Activated T-cell treated with anti-CD3 and anti-CD28 coated beads, Interleukin-2, amount 50 U/mL, for 48 hours (primary cell): ENCODE data around the gene KIF20A.
A peak's percentile ranks its signal among the peaks of the same experiment; 100 is the strongest.
"Not testable (repeated sequence)": the region's sequence is repeated elsewhere in the genome, so short reads cannot be mapped to it uniquely, and the experiment has no call there.

ENCODE experiments used
- DNase-seq, 2 experiments: peaks; one replicate each; pipeline ENCODE4 v3.0.0-alpha.2; 2020

The KIF20A gene

DNA sequence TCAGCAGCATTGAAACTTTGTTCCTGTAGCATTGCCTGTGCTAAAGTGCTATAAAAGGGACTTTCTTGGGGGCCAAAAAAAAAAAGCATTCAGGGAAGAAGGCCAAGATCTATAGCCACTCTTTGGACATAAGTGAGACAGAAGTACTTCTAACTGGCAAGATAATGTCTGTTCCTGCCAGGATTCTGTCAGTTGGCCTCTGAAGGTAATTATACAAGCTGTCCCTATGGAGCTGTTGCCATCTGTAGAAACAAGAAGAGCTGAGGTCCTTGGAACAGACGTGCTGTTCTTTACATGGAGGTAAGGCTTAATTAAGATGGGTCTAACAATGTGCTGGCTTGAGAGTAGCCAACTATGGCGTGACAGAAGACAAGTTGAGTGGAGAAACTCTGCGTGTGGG lies 9.7 kb downstream of the KIF20A start:
- DNase-seq: no peak

DNA sequence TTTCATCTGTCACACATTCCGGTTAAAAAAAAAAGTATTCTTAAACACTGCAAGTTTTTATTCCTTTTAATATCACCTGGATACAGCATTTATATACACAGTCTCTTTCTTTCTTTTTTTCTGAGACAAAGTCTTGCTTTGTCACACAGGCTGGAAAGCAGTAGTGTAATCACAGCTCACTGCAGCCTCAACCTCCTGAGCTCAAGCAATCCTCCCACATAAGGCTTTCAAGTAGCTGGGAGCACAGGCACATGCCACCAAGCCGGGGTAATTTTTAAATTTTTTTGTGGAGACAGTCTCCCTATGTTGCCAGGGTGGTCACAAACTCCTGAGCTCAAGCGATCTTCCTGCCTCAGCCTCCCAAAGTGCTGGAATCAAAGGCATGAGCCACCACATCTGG lies 13.9 kb downstream of the KIF20A start:
- no peak for DNase-seq

DNA sequence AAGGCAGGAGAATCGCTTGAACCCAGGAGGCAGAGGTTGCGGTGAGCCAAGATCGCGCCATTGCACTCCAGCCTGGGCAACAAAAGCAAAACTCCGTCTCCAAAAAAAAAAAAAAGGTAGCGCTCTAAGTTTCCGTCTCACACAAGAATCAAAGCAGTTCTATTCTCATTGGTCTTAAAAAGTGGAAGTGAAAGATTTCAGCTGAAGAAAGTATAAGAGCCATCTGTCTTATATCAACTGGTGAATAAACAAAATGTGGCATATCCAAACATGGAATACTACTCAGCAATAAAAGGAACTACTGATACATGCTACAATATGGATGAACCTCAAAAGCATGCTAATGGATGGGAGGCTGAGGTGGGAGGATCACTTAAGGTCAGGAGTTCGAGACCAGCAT lies 14.9 kb downstream of the KIF20A start:
- not testable (repeated sequence) for DNase-seq

DNA sequence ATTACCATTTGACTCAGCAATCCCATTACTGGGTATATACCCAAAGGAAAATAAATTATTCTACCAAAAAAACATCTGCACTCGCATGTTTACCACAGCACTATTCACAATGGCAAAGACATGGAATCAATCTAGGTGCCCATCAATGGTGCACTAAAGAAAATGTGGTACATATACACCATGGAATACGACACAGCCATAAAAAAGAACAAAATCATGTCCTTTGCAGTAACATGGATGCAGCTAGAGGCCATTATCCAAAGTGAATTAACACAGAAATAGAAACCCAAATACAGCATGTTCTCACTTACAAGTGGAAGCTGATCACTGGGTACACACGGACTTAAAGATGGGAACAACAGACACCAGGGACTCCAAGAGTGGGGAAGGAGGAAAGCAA lies 32.1 kb downstream of the KIF20A start:
- DNase-seq: no peak

DNA sequence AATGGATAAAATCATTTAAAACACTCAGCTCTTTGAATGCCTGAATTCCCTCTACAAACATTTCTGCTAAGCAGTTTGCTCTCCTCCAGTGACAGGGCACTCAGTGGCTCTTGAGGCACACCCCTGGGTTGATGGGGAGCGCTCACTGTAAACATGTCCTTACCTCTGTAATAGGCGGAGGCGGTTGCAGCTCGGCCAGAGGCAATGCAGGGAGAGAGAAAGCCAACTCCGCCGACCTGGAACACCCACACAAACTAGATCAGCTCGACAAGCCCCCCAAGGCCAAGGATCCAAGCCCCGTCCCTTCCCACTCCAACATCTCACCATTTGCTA lies 33.9 kb downstream of the KIF20A start:
- DNase-seq: no peak

DNA sequence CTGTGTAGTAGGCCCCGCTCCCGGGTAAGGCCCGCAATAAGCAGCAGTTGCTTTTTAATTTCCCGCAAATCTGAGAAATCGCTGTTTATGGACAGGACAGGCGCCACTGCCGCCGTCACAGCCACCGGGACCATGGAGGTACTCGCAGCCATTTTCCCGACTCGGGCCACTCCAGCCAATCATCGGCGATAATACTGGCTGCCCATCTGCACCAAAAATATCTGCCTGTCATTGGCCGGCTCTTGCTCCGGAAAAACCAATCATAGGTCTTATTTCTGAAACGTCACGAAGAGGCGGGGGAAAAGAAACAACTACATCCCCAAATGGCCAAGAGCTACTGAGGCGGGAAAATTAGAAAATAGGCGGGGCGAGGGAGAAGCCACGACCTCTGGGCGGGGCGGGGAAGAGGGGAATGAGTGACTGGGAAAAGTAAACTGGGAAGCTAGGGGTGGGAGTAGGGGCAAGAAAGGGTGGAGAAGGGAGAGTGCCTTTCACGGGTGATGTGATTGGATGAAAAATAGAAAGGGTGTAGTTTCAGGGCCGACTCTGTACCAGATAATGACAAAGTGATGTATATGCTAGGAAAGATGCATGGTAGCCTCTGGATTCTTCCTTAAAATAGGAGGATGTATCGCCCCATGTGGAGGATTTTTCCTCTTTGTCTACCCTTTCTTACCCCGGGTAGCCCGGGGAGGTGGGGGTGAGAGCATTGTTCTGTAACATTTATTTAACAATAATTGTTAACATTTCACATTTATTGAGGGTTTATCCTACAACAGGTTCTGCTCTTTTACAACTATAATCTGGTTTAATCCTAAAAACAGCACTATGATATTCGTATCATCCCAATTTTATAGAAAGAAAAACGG lies 34.5 kb downstream of the KIF20A start, which contains the start of gene CDC23:
TSS of gene CDC23 (minus strand) at position 163 of the 869 bp plus-strand sequence. CDS start at position 152, 11 bp downstream.
- DNase-seq: peak; percentile 88 to 90

DNA sequence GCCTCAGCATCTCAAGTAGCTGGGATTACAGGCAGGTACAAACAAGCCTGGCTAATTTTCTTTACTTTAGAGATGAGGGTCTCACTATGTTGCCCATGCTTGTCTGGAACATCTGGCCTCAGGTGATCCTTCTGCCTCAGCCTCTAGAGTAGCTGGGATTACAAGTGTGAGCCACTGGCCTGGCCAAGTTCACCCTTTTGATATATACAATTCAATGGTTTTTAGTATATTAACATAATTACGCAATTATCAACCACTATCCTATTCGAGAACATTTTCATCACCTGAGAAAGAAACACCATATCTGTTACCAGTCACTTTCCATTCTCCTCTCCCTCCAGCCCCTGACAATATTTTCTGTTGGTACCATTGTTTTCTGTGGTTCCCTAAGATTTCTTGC lies 37.9 kb downstream of the KIF20A start:
- no peak for DNase-seq

DNA sequence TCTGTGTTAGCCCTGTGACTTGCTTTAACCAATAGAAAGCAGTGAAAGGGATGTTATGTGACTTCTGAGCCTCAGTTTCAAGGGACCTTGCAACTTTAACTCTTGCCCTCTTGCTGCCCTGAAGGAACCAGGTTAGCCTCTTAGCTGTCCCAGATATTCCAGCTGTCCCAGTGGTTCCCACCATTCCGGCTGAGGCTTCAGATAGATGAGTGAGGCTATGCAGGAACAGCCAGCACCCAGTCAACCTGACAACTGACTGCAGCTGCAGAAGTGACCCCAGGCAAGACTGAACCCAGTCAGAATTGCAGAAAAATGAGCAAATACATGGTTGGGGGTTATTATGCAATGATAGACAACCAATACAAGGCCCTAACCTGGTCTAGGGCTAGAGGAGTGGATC lies 44.6 kb downstream of the KIF20A start:
- no peak for DNase-seq

DNA sequence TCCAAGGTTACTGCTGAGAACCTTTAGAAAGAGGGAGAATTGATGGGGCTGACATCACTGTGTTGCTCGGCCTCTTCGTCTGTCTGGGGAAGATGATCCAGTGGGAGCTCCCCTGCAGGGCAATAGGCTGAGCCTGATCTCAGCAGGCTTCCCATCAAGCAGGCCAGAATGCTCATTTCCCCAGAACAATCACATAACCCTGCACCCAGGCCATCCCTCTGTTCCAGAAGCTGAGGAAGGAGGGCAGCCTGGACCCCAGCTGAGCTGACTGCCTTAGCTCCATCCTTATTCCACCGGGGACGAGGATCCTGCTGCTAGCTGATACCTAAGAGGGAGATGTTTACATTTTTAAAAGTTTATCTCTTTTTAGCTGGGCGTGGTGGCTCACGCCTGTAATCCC lies 45.8 kb downstream of the KIF20A start:
- DNase-seq: no peak

DNA sequence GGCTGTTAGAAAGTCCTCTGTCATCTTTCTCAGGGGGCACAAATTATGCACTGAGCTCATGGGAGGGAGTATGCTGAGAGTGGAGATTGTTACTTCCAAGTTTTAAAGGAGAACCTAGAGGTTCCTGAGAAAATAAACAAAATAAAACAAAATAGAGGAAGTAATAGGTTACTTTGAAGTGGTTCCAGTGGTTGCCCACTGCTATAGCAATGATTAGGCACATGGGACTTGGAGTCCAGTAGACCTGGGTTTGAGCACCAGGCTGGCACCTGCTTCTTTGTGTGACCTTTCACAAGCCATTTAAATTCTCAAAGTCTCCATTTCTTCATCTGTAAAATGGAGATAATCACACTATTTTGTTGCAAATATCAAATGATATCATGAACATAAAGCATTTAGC lies 48.0 kb downstream of the KIF20A start:
- no peak for DNase-seq

DNA sequence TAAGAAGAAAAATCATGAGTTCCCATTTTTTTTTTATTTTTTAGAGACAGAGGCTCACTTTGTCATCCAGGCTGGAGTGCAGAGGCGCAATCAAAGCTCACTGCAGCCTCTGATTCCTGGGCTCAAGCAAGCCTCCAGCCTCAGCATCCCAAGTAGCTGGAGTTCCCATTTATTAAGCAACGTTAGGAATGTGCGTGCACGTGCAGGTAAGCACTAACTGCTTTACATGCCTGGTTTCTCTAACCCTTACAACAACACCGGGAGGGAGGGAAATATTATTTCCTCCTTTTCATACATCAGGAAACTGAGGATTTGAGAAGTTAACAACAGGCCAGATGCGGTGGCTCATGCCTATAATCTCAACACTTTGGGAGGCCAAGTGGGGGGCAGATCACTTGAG lies 50.5 kb downstream of the KIF20A start:
- DNase-seq: no peak

DNA sequence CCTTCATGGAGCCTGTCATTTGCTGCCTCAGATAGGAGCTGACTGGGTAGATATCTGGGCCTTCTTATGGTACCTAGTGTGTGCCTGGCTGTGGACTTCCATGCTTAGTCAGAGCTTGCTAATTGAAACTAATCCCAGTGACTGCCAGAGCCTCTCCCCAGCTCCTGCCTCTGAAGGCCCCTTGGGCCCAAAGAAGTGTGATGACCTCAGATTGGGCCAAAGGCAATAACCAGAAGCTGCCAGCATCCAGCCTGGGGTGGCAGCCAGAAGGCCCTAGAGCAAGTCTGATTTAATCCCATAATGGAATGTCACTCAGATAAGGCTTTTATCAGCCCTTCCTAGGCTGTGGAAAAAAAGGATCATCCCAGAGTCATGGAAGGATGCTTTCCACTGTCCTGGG lies 51.3 kb downstream of the KIF20A start:
- no peak for DNase-seq

DNA sequence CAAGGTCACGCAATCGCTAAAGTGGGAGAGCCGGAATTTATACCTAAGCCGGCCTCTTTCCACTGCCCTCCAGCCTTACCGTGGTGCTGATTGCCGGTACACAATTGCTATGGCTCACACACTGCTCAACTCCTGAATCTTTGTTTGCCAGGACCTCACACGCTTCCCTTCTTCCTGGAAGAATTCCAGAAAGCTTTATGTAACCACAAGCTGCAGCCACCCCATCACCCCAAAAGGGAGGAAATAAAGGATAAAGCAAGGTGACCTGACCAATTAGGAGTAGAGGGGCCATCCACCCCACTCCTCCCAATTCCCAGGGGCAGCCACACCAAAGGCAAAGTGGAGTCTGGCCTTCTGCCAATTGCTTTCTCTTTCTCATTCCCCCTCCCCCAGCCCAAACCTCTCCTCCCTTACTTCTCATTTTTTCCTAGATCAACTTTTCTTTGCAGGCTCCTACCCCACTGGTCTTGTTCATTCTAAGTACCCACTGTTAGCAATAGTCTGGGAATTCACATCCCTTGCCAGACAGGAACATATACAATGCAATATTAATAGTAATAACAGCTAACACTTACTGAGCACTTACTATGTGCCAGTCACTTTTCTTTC lies 52.2 kb downstream of the KIF20A start:
- no peak for DNase-seq

DNA sequence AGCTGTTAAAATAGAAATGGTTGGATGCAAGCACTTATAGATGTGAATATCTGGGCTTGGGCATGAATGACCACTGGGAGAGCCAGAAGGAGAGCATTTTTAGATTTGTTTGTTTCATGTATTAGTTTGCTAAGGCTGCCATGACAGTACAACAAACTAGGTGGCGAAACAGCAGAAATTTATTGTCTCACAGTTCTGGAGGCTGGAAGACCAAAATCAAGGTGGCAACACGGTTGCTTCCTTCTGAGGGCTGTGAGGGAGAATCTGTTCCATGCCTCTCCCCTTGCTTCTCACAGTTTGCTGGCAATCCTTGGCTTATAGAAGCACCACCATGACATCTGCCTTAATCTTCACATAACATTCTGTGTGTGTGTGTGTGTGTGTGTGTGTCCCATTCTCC lies 54.4 kb downstream of the KIF20A start:
- no peak for DNase-seq

DNA sequence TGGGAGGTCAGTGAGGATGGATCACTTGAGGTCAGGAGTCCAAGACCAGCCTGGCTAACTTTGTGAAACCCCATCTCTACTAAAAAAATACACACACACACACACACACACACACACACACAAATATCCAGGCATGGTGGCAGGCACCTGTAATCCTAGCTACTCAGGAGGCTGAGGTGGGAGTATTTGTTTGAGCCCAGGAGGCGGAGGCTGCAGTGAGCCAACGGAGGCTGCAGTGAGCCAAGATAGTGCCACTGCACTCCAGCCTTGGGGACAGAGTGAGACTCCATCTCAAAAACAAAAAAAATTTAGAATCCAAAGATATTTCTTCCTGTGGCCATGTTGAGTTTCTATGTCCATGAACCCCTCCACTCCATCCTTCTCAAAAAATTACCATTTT lies 55.7 kb downstream of the KIF20A start:
- DNase-seq: no peak
